AG09309 (cell line): ENCODE measurements around the gene WFDC11.
"Not testable (repeated sequence)": the region's sequence is repeated elsewhere in the genome, so short reads cannot be mapped to it uniquely, and the experiment has no call there.

ENCODE experiments used
- DNase-seq: peaks from one replicate; pipeline ENCODE4 v3.0.0-alpha.2; 2010; ENCODE audit warnings: low read depth
- H3K4me3 ChIP-seq: 2 replicates; pipeline ENCODE4 v1.5.1; 2011; ENCODE audit warnings: mild to moderate bottlenecking, low read depth, low read length, moderate library complexity; ENCODE audit not compliant: control insufficient read depth
- CTCF ChIP-seq: IDR thresholded peaks from 2 replicates; pipeline ENCODE4 v1.5.1; 2011; ENCODE audit warnings: mild to moderate bottlenecking, low read depth, low read length, inconsistent platforms; ENCODE audit not compliant: insufficient read depth, control insufficient read depth; ENCODE audit errors: missing control alignments

The WFDC11 gene

DNA sequence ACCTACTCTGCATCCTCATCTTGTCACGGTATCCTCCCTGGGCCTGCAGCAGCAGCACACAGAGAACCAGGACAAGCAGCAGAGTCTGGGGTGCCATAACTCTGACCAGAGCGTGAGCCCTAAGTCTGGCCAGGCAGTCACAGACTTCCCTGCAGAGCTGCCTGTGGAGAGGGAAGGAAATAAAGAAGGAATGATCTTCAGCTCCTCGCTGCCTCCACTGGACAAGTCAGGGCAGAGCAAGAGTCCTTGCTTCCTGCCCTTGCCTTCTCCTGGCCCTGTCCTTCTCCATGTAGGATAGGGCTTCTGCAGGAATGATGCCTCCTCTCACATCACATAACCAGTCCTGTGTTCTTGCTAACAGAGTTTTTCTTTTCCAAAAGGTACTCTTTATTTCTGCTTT is 15.9 kb upstream of the WFDC11 start:
- peak; percentile 25 for TF ChIP-seq CTCF
- H3K4me3 ChIP-seq = no peak overlapping the region
- DNase-seq = no peak

GRCh38 chr20:45679650-45680049 is 9.6 kb upstream of the WFDC11 start:
- TF ChIP-seq CTCF = no peak
- no peak for DNase-seq

DNA sequence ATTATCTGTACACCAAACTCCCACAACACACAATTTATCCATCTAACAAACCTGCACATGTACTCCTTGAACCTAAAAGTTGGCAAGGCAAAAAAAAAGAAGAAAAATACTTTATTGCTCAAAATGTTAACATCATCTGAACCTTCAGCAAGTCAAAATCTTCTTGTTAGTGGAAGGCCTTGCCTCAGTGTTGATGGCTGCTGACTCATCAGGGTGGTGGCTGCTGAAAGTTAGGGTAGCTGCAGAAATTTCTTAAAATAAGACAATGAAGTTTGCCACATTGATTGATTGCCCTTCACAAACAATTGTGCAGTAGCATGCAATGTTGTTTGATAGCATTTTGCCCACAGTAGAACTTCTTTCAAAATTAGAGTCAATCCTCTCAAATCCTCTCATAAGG is 2.7 kb upstream of the WFDC11 start:
- DNase-seq = no peak
- no peak for TF ChIP-seq CTCF
- no peak overlapping the region for H3K4me3 ChIP-seq

More at GRCh38 chr20:45679650-45680049, 9.6 kb upstream of the WFDC11 start:
- H3K4me3 ChIP-seq = no peak overlapping the region

- H3K4me3 ChIP-seq, DNase-seq: not testable (repeated sequence)
Observed at GRCh38 chr20:45657038-45657437, 13.0 kb downstream of the WFDC11 start.

- not testable (repeated sequence) for DNase-seq, H3K4me3 ChIP-seq
Observed at GRCh38 chr20:45651726-45652125, 18.3 kb downstream of the WFDC11 start.

- no peak overlapping the region for H3K4me3 ChIP-seq
Observed at GRCh38 chr20:45649312-45649863, 20.7 kb downstream of the WFDC11 start.

DNA sequence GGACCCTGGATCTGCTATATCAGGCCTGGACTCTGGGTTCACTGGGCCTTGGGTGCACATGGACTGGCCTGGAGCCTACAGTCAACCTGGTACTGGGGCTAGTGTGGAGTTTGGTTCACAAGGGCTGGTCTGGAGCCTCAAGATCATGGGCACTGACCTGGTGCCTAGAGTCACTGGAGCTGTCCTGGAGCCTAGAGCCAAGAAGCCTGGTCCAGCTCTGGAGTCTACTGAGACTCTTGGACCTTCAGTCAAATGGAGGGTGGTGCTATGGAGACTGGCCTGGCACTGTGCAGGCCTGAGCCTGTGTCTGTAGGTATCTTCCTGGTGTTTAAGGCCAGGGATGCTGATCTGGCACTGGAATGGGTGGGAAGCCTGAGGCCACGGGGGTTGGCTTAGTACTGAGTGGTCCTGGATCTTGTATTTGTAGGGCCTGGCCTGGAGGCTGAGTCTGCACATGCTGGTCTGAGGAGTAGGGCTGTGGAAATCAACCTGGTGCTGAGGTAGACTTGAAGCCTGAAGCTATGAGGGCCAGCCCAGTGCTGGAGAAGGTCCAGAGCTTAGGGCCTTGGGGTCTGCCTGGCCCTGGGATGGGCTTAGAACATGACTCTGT is 22.5 kb downstream of the WFDC11 start:
- TF ChIP-seq CTCF = no peak
- DNase-seq = no peak
- H3K4me3 ChIP-seq = no peak overlapping the region

More at GRCh38 chr20:45649312-45649863, 20.7 kb downstream of the WFDC11 start:
- TF ChIP-seq CTCF = no peak
- DNase-seq = no peak

GRCh38 chr20:45646875-45647274 is 23.2 kb downstream of the WFDC11 start:
- no peak for TF ChIP-seq CTCF
- DNase-seq = no peak
- H3K4me3 ChIP-seq = no peak overlapping the region

DNA sequence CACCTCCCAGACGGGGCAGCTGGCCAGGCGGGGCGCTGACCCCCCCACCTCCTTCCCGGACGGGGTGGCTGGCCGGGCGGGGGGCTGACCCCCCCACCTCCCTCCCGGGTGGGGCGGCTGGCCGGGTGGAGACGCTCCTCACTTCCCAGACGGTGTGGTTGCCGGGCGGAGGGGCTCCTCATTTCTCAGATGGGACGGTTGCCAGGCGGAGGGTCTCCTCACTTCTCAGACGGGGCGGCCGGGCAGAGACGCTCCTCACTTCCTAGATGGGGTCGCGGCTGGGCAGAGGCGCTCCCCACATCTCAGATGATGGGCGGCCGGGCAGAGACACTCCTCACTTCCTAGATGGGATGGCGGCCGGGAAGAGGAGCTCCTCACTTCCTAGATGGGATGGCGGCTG is 24.2 kb downstream of the WFDC11 start:
- H3K4me3 ChIP-seq, DNase-seq: not testable (repeated sequence)

GRCh38 chr20:45641076-45641475 is 29.0 kb downstream of the WFDC11 start:
- not testable (repeated sequence) for DNase-seq

More at GRCh38 chr20:45641076-45641475, 29.0 kb downstream of the WFDC11 start:
- H3K4me3 ChIP-seq = not testable (repeated sequence)
